ENCODE results near the gene SUGCT.
A peak's percentile ranks its signal among the peaks of the same experiment; 100 is the strongest.

DNA sequence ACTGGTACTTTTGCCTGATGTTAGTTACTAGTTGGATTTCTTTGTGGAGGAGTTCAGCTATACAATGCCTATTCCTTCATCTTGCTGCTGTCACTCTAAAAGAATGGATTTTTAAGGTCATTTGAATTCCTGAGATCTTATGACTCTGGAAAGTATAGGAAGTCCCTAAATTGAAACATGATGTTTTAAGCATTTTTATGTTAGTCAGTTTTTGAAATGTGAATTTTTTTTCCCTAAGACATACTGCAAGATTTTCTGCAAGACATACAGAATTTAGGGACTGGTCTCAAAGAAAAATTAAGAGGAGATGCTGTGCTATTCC, 355.8 kb downstream of the SUGCT start:
- TF ChIP-seq, protein P1, sequence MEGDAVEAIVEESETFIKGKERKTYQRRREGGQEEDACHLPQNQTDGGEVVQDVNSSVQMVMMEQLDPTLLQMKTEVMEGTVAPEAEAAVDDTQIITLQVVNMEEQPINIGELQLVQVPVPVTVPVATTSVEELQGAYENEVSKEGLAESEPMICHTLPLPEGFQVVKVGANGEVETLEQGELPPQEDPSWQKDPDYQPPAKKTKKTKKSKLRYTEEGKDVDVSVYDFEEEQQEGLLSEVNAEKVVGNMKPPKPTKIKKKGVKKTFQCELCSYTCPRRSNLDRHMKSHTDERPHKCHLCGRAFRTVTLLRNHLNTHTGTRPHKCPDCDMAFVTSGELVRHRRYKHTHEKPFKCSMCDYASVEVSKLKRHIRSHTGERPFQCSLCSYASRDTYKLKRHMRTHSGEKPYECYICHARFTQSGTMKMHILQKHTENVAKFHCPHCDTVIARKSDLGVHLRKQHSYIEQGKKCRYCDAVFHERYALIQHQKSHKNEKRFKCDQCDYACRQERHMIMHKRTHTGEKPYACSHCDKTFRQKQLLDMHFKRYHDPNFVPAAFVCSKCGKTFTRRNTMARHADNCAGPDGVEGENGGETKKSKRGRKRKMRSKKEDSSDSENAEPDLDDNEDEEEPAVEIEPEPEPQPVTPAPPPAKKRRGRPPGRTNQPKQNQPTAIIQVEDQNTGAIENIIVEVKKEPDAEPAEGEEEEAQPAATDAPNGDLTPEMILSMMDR (IDR thresholded peaks at IDR 0.05) = no peak
- TF ChIP-seq FOXJ3 (CRISPR knock-in tag; IDR thresholded peaks at IDR 0.05) = no peak
- no peak for TF ChIP-seq REST (IDR thresholded peaks at IDR 0.05; ENCODE audit: low read depth, low read length)
- TF ChIP-seq SIN3A (IDR thresholded peaks at IDR 0.05; ENCODE audit: borderline replicate concordance, low read depth, low read length) = no peak
- TF ChIP-seq, protein P2, sequence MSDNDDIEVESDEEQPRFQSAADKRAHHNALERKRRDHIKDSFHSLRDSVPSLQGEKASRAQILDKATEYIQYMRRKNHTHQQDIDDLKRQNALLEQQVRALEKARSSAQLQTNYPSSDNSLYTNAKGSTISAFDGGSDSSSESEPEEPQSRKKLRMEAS (IDR thresholded peaks at IDR 0.05; ENCODE audit: low read depth) = 0 out of 2 replicates have a peak, but pooled peaks have one; percentile 14
- TF ChIP-seq EP300 (IDR thresholded peaks at IDR 0.05; ENCODE audit: borderline replicate concordance in 1 of 2, low read depth in 1 of 2, low read length in 1 of 2) = peak in 1 of 2 experiments; percentile 98; a peak in 3 of 4 replicates
- TF ChIP-seq, protein P3, sequence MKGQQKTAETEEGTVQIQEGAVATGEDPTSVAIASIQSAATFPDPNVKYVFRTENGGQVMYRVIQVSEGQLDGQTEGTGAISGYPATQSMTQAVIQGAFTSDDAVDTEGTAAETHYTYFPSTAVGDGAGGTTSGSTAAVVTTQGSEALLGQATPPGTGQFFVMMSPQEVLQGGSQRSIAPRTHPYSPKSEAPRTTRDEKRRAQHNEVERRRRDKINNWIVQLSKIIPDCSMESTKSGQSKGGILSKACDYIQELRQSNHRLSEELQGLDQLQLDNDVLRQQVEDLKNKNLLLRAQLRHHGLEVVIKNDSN (IDR thresholded peaks at IDR 0.05; ENCODE audit: borderline replicate concordance, low read depth) = no peak
- TF ChIP-seq SMC3 (IDR thresholded peaks at IDR 0.05; ENCODE audit: low read depth, low read length) = no peak; the same call in 1 of the 2 replicates
- no peak for TF ChIP-seq EZH2phosphoT487 (IDR thresholded peaks at IDR 0.05; ENCODE audit: borderline replicate concordance, low read depth)

Measured in SK-N-SH (cell line).